ENCODE data around the gene HEXD. TPM values are rescaled to one million over a fixed set of nuclear protein-coding genes. Genes with fewer than 3 reads are reported as not detected.
A peak's percentile ranks its signal among the peaks of the same experiment; 100 is the strongest.

Gene HEXD
- total and polyA plus RNA-seq, 2 of the 8 experiments (the other 6 are each of a cell fraction or from before 2014, with no cell fraction given), result 20.6 to 21.8 TPM

- POLR2A ChIA-PET (ENCODE audit: partially characterized antibody), result interaction anchor here (0.9 to 2.2 kb wide), 3 partner anchors 9 to 16 kb away, joined by 3 to 12 read pairs (median 10); no protein-coding TSS in a partner anchor
- Histone ChIP-seq H2AK5ac (ENCODE audit: low read depth, low read length) (no peak within 1 kb of the TSS; the same call in 1 of the 2 replicates), H3K23me2 (ENCODE audit: low read depth, low read length) (peaks cover 4% of the 10 kb centered on the region; the same call in 1 of the 2 replicates), H3K18ac (ENCODE audit: extremely low read depth, low read length) (peak within 1 kb of the TSS; percentile 71), H3K56ac (replicated peaks; ENCODE audit: insufficient read length, low read depth, low read length) (no peak within 1 kb of the TSS), H2BK20ac (ENCODE audit: low read length) (no peak within 1 kb of the TSS), H4K8ac (ENCODE audit: extremely low read depth, insufficient read depth, low read length) (peak within 1 kb of the TSS; percentile 88), H3K79me2 (ENCODE audit: control insufficient read depth in 1 of 2, insufficient read depth in 2 of 2, low read length in 2 of 2) (peaks cover 0 to 6% of the 10 kb centered on the region in 2 experiments; a peak in 1 of 4 replicates), H3K23ac (ENCODE audit: insufficient read length) (no peak within 1 kb of the TSS), H2BK12ac (ENCODE audit: low read depth, low read length) (0 out of 2 replicates have a peak within 1 kb of the TSS, but pooled peaks have one; percentile 75), H4K5ac (ENCODE audit: insufficient read length, low read depth, low read length) (peak within 1 kb of the TSS; percentile 87), H3K9me3 (ENCODE audit: insufficient read depth in 2 of 2, low read depth in 1 of 2, low read length in 1 of 2) (peaks cover 2 to 10% of the 10 kb centered on the region in 2 experiments; a peak in 3 of 4 replicates), H3K36me3 (ENCODE audit: control insufficient read depth in 2 of 4, insufficient read depth in 4 of 4, low read length in 3 of 4) (peaks cover 0 to 5% (median 2%) of the 10 kb centered on the region in 4 experiments; a peak in 3 of 8 replicates), H3K27ac (ENCODE audit: low read depth, low read length) (peak within 1 kb of the TSS; percentile 49; the same call in 1 of the 2 replicates), H3K9ac (replicated peaks in 1 of 4; ENCODE audit: extremely low read depth in 1 of 4, low read depth in 3 of 4, low read length in 3 of 4) (peak within 1 kb of the TSS; percentile 79 to 87 (median 82); a peak in 6 of 7 replicates), H4K20me1 (replicated peaks in 1 of 2; ENCODE audit: control insufficient read depth in 1 of 2, insufficient read depth in 2 of 2, low read length in 2 of 2) (peaks cover 2 to 10% of the 10 kb centered on the region in 2 experiments), H3K14ac (ENCODE audit: insufficient read length) (no peak within 1 kb of the TSS), H2AFZ (ENCODE audit: low read length) (peak within 1 kb of the TSS; percentile 48), H3K4me1 (replicated peaks in 1 of 4; ENCODE audit: control insufficient read depth in 3 of 4, insufficient read depth in 4 of 4, low read length in 3 of 4) (peaks cover 0 to 9% (median 3%) of the 10 kb centered on the region in 4 experiments; a peak in 4 of 7 replicates), H2BK120ac (replicated peaks; ENCODE audit: low read depth, low read length) (no peak within 1 kb of the TSS), H2BK5ac (ENCODE audit: low read depth, low read length) (peak within 1 kb of the TSS; percentile 8; the same call in 1 of the 2 replicates), H3K4me3 (ENCODE audit: extremely low read depth in 1 of 4, insufficient read depth in 2 of 4, low read depth in 3 of 4, low read length in 4 of 4) (peak within 1 kb of the TSS; percentile 66 to 97 (median 86)), H3K27me3 (replicated peaks in 1 of 4; ENCODE audit: control insufficient read depth in 3 of 4, extremely low read depth in 1 of 4, insufficient read depth in 3 of 4, low read length in 3 of 4) (no peaks in the 10 kb centered on the region), H3K4ac (replicated peaks; ENCODE audit: insufficient read length, low read depth, low read length) (peak within 1 kb of the TSS; percentile 91), H2BK15ac (ENCODE audit: low read length) (0 out of 2 replicates have a peak within 1 kb of the TSS, but pooled peaks have one; percentile 29), H3K79me1 (ENCODE audit: low read depth, low read length) (no peaks in the 10 kb centered on the region; the same call in 1 of the 2 replicates), H4K91ac (replicated peaks; ENCODE audit: insufficient read length, low read length) (no peak within 1 kb of the TSS), H3K4me2 (ENCODE audit: insufficient read depth in 1 of 2, low read depth in 2 of 2, low read length in 2 of 2) (peak within 1 kb of the TSS; percentile 80 to 86)
- peak in 1 of 2 experiments; percentile 95 for DNase-seq (ENCODE audit: low read depth in 1 of 2, low spot score in 2 of 2)
- 4% methylated on average over 56 of the region's 91 CpGs; no CpG with 5 or more reads in 1 of the 2 experiments for WGBS, 2 experiments (ENCODE audit: extremely low coverage in 1 of 2, insufficient coverage in 1 of 2, insufficient read length in 1 of 2, insufficient replicate concordance in 2 of 2, low coverage in 1 of 2, low lambda C conversion rate in 2 of 2, missing lambda C conversion rate in 1 of 2)
- CTCF ChIA-PET (ENCODE audit: partially characterized antibody), result interaction anchor here (1.0 kb wide), 1 partner anchor 214 kb away, joined by 4 read pairs; no protein-coding TSS in a partner anchor
- FAIRE-seq, result no peak
- TF ChIP-seq NRF1 (IDR thresholded peaks at IDR 0.05; ENCODE audit: low read depth, low read length), result no peak
- peak; percentile 95 for TF ChIP-seq KDM4A (IDR thresholded peaks at IDR 0.05; ENCODE audit: low read depth, low read length, severe bottlenecking)
- peak in 1 of 2 experiments; percentile 85; a peak in 1 of 4 replicates for TF ChIP-seq SIN3A (conservative IDR thresholded peaks at IDR 0.05 in 1 of 2, IDR thresholded peaks at IDR 0.05 in 1 of 2; ENCODE audit: low read depth in 1 of 2, low read length in 2 of 2)
- TF ChIP-seq E2F6 (IDR thresholded peaks at IDR 0.05), result no peak
- peak; percentile 50; the same call in 1 of the 2 replicates for TF ChIP-seq POLR2AphosphoS5 (IDR thresholded peaks at IDR 0.05; ENCODE audit: low read depth, low read length)
- no peak for TF ChIP-seq BRCA1 (IDR thresholded peaks at IDR 0.05; ENCODE audit: low read depth, low read length)
- TF ChIP-seq SIX5 (IDR thresholded peaks at IDR 0.05; ENCODE audit: low read depth, low read length), result no peak
- peak; percentile 46 to 76 for TF ChIP-seq POLR2A (IDR thresholded peaks at IDR 0.05; ENCODE audit: control extremely low read depth in 1 of 2, low read depth in 2 of 2, low read length in 2 of 2)
These were observed 32.4 kb downstream of the HEXD start, which contains the start of gene CYBC1 for GRCh38 chr17:82450357-82451106. TSS of gene CYBC1 (minus strand) at chr17:82450752. CDS start at chr17:82449254, 1,498 bp downstream.
